Glutamatergic neuron (in vitro differentiated cells): ENCODE data around the gene NEDD9. TPM values are rescaled to one million over a fixed set of nuclear protein-coding genes. Genes with fewer than 3 reads are reported as not detected.

ENCODE experiments used
- DNase-seq: peaks from one replicate; pipeline ENCODE4 v3.0.0; 2022
- H3K27ac Mint-ChIP-seq: one replicate; pipeline ENCODE4 v1.8.0; 2020; ENCODE audit warnings: mild to moderate bottlenecking, mixed read lengths, inconsistent platforms; ENCODE audit not compliant: unreplicated experiment
- H3K27me3 Mint-ChIP-seq: one replicate; pipeline ENCODE4 v1.8.0; 2020; ENCODE audit warnings: mild to moderate bottlenecking, moderate library complexity, mixed read lengths, inconsistent platforms; ENCODE audit not compliant: unreplicated experiment
- H3K36me3 Mint-ChIP-seq: one replicate; pipeline ENCODE4 v1.8.0; 2020; ENCODE audit warnings: mild to moderate bottlenecking, mixed read lengths, inconsistent platforms; ENCODE audit not compliant: unreplicated experiment
- H3K4me1 Mint-ChIP-seq: one replicate; pipeline ENCODE4 v1.8.0; 2020; ENCODE audit warnings: mild to moderate bottlenecking, low read depth, mixed read lengths, inconsistent platforms; ENCODE audit not compliant: unreplicated experiment
- H3K4me3 Mint-ChIP-seq: one replicate; pipeline ENCODE4 v1.8.0; 2020; ENCODE audit warnings: mild to moderate bottlenecking, mixed read lengths, inconsistent platforms; ENCODE audit not compliant: unreplicated experiment
- H3K9me3 Mint-ChIP-seq: one replicate; pipeline ENCODE4 v1.8.0; 2020; ENCODE audit warnings: mild to moderate bottlenecking, moderate library complexity, mixed read lengths, inconsistent platforms; ENCODE audit not compliant: unreplicated experiment
- CTCF ChIP-seq: fragments of 200-600 bp; sonication (generic); IDR thresholded peaks from one replicate; pipeline ENCODE4 v1.5.0; 2021; ENCODE audit not compliant: partially characterized antibody, unreplicated experiment
- total RNA-seq: library from RNA; stranded (reverse); fragmentation: NEBNext Ultra II Directional; extraction: Animal tissue kit (Norgen Biotek cat#: 25700); gene quantifications from one replicate; pipeline ENCODE4 v1.2.1, GENCODE V29; 2021; ENCODE audit not compliant: unreplicated experiment

The NEDD9 gene
- total RNA-seq, 1 donor from 2014 or later = 0.71 TPM

GRCh38 chr6:11201772-11202512 is 30.5 kb downstream of the NEDD9 start:
- H3K4me1 Mint-ChIP-seq = peaks cover 16% of the 10 kb centered on the region
- H3K27ac Mint-ChIP-seq = no peak overlapping the region
- no peak overlapping the region for H3K4me3 Mint-ChIP-seq
- no peaks in the 10 kb centered on the region for H3K36me3 Mint-ChIP-seq
- H3K27me3 Mint-ChIP-seq = no peaks in the 10 kb centered on the region
- peaks cover 1% of the 10 kb centered on the region for H3K9me3 Mint-ChIP-seq
- TF ChIP-seq CTCF = no peak
- no peak for DNase-seq

GRCh38 chr6:11201015-11201414 is 31.5 kb downstream of the NEDD9 start:
- DNase-seq = no peak
- H3K36me3 Mint-ChIP-seq = no peaks in the 10 kb centered on the region
- H3K4me3 Mint-ChIP-seq = no peak overlapping the region
- H3K4me1 Mint-ChIP-seq = peaks cover 17% of the 10 kb centered on the region
- no peak overlapping the region for H3K27ac Mint-ChIP-seq
- peaks cover 1% of the 10 kb centered on the region for H3K9me3 Mint-ChIP-seq
- TF ChIP-seq CTCF = no peak
- H3K27me3 Mint-ChIP-seq = no peaks in the 10 kb centered on the region

- no peak overlapping the region for H3K4me3 Mint-ChIP-seq
- H3K9me3 Mint-ChIP-seq = peaks cover 1% of the 10 kb centered on the region
- H3K4me1 Mint-ChIP-seq = peaks cover 17% of the 10 kb centered on the region
- no peak overlapping the region for H3K27ac Mint-ChIP-seq
- no peaks in the 10 kb centered on the region for H3K36me3 Mint-ChIP-seq
- TF ChIP-seq CTCF = no peak
- no peak for DNase-seq
- H3K27me3 Mint-ChIP-seq = no peaks in the 10 kb centered on the region
Observed at GRCh38 chr6:11200356-11200755, 32.1 kb downstream of the NEDD9 start.

GRCh38 chr6:11198663-11199603 is 33.5 kb downstream of the NEDD9 start:
- H3K36me3 Mint-ChIP-seq = no peaks in the 10 kb centered on the region
- peaks cover 17% of the 10 kb centered on the region for H3K4me1 Mint-ChIP-seq
- H3K9me3 Mint-ChIP-seq = peaks cover 1% of the 10 kb centered on the region
- DNase-seq = no peak
- no peaks in the 10 kb centered on the region for H3K27me3 Mint-ChIP-seq
- H3K27ac Mint-ChIP-seq = no peak overlapping the region
- H3K4me3 Mint-ChIP-seq = no peak overlapping the region
- TF ChIP-seq CTCF = no peak
